Measurements from ENCODE around the gene PTPN1. TPM values are rescaled to one million over a fixed set of nuclear protein-coding genes. Genes with fewer than 3 reads are reported as not detected.

Gene PTPN1
- total and polyA plus RNA-seq, 2 of the 4 experiments (the other 2 are of a cell fraction), result 31.7 to 37.4 TPM

GRCh38 chr20:50593005-50593335, 82.8 kb downstream of the PTPN1 start:
- Histone ChIP-seq H2BK5ac (ENCODE audit: low read depth, low read length, poor library complexity, severe bottlenecking) (no peak overlapping the region), H3K27me3 (ENCODE audit: control insufficient read depth, insufficient read depth, low read length) (no peaks in the 10 kb centered on the region), H2BK120ac (ENCODE audit: low read depth, low read length) (no peak overlapping the region), H2BK15ac (ENCODE audit: low read depth, low read length) (no peak overlapping the region), H3K23ac (ENCODE audit: low read depth, low read length) (no peak overlapping the region), H3K4ac (ENCODE audit: low read depth, low read length) (no peak overlapping the region), H4K20me1 (ENCODE audit: insufficient read depth, low read length) (peaks cover 8% of the 10 kb centered on the region; the same call in 1 of the 2 replicates), H3K4me1 (ENCODE audit: control insufficient read depth, insufficient read depth, low read length) (peaks cover 8% of the 10 kb centered on the region; the same call in 1 of the 2 replicates), H3K9me3 (ENCODE audit: control insufficient read depth, insufficient read depth, low read length) (no peaks in the 10 kb centered on the region), H3K4me2 (ENCODE audit: low read depth, low read length) (no peak overlapping the region), H3K18ac (ENCODE audit: low read depth, low read length) (no peak overlapping the region), H3K79me1 (ENCODE audit: low read depth in 1 of 2, low read length in 2 of 2) (peaks cover 0 to 8% of the 10 kb centered on the region in 2 experiments; a peak in 1 of 4 replicates), H2BK20ac (ENCODE audit: low read depth, low read length) (no peak overlapping the region), H4K5ac (ENCODE audit: low read depth, low read length) (no peak overlapping the region), H3K36me3 (ENCODE audit: control insufficient read depth, insufficient read depth, low read length) (peaks cover 26% of the 10 kb centered on the region), H3K14ac (replicated peaks; ENCODE audit: low read depth, low read length) (no peak overlapping the region), H4K8ac (ENCODE audit: low read depth in 2 of 2, low read length in 2 of 2) (no peak overlapping the region), H3K9me1 (ENCODE audit: insufficient read depth, low read length) (peaks cover 15% of the 10 kb centered on the region; the same call in 1 of the 2 replicates), H2AK5ac (ENCODE audit: low read depth, low read length) (no peak overlapping the region), H3K27ac (ENCODE audit: insufficient read depth, low read length) (no peak overlapping the region), H3K56ac (ENCODE audit: extremely low read depth, insufficient read depth, low read length) (no peak overlapping the region), H3K9ac (ENCODE audit: low read depth, low read length) (no peak overlapping the region), H2AK9ac (replicated peaks; ENCODE audit: low read depth, low read length, poor library complexity) (no peak overlapping the region), H2AFZ (replicated peaks; ENCODE audit: low read length, poor library complexity) (no peak overlapping the region), H4K91ac (ENCODE audit: insufficient read depth, low read depth, low read length) (no peak overlapping the region), H3K4me3 (ENCODE audit: insufficient read depth, low read depth, low read length) (no peak overlapping the region)
- 80% methylated on average over 1 of the region's 9 CpGs; no CpG with 5 or more reads in 1 of the 2 experiments for WGBS, 2 experiments (ENCODE audit: extremely low coverage in 2 of 2, insufficient read length in 1 of 2)
- dilution Hi-C loops (cut with HindIII; ENCODE audit: low sequenced_read_pairs, unreplicated experiment), result no loop called here
- no peak for DNase-seq
- no TSS peak for BruUV-seq (replicated peaks)
- CTCF ChIA-PET, result interaction anchor here (0.6 kb wide), 1 partner anchor 168 kb away, joined by 3 read pairs; no protein-coding TSS in a partner anchor
- no peak for ATAC-seq (ENCODE audit: low read depth)
- intact Hi-C loops (cut with micrococcal nuclease), result no loop called here
- POLR2A ChIA-PET (ENCODE audit: unreplicated experiment), result interaction anchor here (0.6 kb wide), 1 partner anchor 96 kb away, joined by 13 read pairs; no protein-coding TSS in a partner anchor
- TF ChIP-seq FOS (IDR thresholded peaks at IDR 0.05; ENCODE audit: low read depth, low read length) (no peak), BHLHE40 (IDR thresholded peaks at IDR 0.05; ENCODE audit: low read depth, low read length) (no peak), CHD1 (IDR thresholded peaks at IDR 0.05; ENCODE audit: low read depth, low read length) (no peak), RFX5 (IDR thresholded peaks at IDR 0.05; ENCODE audit: low read depth, low read length) (no peak), RAD21 (IDR thresholded peaks at IDR 0.05; ENCODE audit: low read length) (no peak), POLR2A (IDR thresholded peaks at IDR 0.05; ENCODE audit: low read depth, low read length) (no peak), NFE2L2 (IDR thresholded peaks at IDR 0.05; ENCODE audit: low read depth, low read length) (no peak), MAZ (IDR thresholded peaks at IDR 0.05; ENCODE audit: borderline replicate concordance, low read depth, low read length) (no peak), SMC3 (IDR thresholded peaks at IDR 0.05; ENCODE audit: low read depth, low read length) (no peak), RCOR1 (IDR thresholded peaks at IDR 0.05; ENCODE audit: insufficient replicate concordance, low read length) (no peak), USF2 (IDR thresholded peaks at IDR 0.05; ENCODE audit: low read depth, low read length) (no peak), CEBPB (IDR thresholded peaks at IDR 0.05; ENCODE audit: low read depth, low read length) (no peak), MXI1 (IDR thresholded peaks at IDR 0.05; ENCODE audit: borderline replicate concordance, low read depth, low read length) (no peak), MAFK (IDR thresholded peaks at IDR 0.05; ENCODE audit: low read depth, low read length) (no peak)
- TF ChIP-seq, protein P1, sequence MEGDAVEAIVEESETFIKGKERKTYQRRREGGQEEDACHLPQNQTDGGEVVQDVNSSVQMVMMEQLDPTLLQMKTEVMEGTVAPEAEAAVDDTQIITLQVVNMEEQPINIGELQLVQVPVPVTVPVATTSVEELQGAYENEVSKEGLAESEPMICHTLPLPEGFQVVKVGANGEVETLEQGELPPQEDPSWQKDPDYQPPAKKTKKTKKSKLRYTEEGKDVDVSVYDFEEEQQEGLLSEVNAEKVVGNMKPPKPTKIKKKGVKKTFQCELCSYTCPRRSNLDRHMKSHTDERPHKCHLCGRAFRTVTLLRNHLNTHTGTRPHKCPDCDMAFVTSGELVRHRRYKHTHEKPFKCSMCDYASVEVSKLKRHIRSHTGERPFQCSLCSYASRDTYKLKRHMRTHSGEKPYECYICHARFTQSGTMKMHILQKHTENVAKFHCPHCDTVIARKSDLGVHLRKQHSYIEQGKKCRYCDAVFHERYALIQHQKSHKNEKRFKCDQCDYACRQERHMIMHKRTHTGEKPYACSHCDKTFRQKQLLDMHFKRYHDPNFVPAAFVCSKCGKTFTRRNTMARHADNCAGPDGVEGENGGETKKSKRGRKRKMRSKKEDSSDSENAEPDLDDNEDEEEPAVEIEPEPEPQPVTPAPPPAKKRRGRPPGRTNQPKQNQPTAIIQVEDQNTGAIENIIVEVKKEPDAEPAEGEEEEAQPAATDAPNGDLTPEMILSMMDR (conservative IDR thresholded peaks at IDR 0.05; ENCODE audit: low read depth, low read length), result no peak
- TF ChIP-seq, protein P2, sequence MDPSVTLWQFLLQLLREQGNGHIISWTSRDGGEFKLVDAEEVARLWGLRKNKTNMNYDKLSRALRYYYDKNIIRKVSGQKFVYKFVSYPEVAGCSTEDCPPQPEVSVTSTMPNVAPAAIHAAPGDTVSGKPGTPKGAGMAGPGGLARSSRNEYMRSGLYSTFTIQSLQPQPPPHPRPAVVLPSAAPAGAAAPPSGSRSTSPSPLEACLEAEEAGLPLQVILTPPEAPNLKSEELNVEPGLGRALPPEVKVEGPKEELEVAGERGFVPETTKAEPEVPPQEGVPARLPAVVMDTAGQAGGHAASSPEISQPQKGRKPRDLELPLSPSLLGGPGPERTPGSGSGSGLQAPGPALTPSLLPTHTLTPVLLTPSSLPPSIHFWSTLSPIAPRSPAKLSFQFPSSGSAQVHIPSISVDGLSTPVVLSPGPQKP (IDR thresholded peaks at IDR 0.05; ENCODE audit: borderline replicate concordance, low read depth, low read length), result no peak
- in situ Hi-C loops (cut with MboI; ENCODE audit: low sequenced_read_pairs), result no loop called here
